SK-N-MC (cell line): ENCODE measurements around the gene AVL9.
"Not testable (repeated sequence)": the region's sequence is repeated elsewhere in the genome, so short reads cannot be mapped to it uniquely, and the experiment has no call there.

ENCODE experiments used
- EZH2 ChIP-seq: fragments of 200-600 bp; sonication (generic); IDR thresholded peaks from one replicate; pipeline ENCODE4 v1.6.1; 2017; ENCODE audit warnings: antibody characterized with exemption
- FOXP2 ChIP-seq: optimal IDR thresholded peaks from 2 replicates; pipeline ENCODE3; 2011; ENCODE audit warnings: mild to moderate bottlenecking, moderate library complexity; ENCODE audit not compliant: insufficient read depth; ENCODE audit errors: extremely low read length, control extremely low read depth
- POLR2AphosphoS5 ChIP-seq: IDR thresholded peaks from 2 replicates; pipeline ENCODE4 v1.6.1; 2012; ENCODE audit warnings: mild to moderate bottlenecking, low read depth, low read length, borderline replicate concordance

- TF ChIP-seq EZH2, POLR2AphosphoS5, FOXP2: not testable (repeated sequence)
Measured at GRCh38 chr7:32634798-32635393, 139.6 kb downstream of the AVL9 start.
